Mucosa of descending colon (tissue), 3 donors: ENCODE data around the gene HOXA9. TPM values are rescaled to one million over a fixed set of nuclear protein-coding genes. Genes with fewer than 3 reads are reported as not detected.

Experiments used
- ATAC-seq: fragments of 200-7000 bp; cut with Tn5 transposase; one replicate; pipeline ENCODE4 v1.9.1; 2020; ENCODE audit warnings: mild to moderate bottlenecking, moderate library complexity
- DNase-seq, 3 donors: peaks; one replicate each; pipeline ENCODE4 v3.0.0-alpha.2; 2020
- H3K36me3 ChIP-seq: fragments of 200-600 bp; one replicate; pipeline ENCODE4 v1.8.0; 2021; ENCODE audit warnings: low read depth, mild to moderate bottlenecking
- H3K4me1 ChIP-seq: fragments of 200-600 bp; one replicate; pipeline ENCODE4 v1.8.0; 2021; ENCODE audit warnings: low read depth, mild to moderate bottlenecking
- H3K4me3 ChIP-seq: fragments of 200-600 bp; one replicate; pipeline ENCODE4 v1.8.0; 2021; ENCODE audit warnings: mild to moderate bottlenecking
- H3K9me3 ChIP-seq: fragments of 200-600 bp; one replicate; pipeline ENCODE4 v1.8.0; 2021; ENCODE audit warnings: mild to moderate bottlenecking
- CTCF ChIP-seq: fragments of 200-600 bp; IDR thresholded peaks from one replicate; pipeline ENCODE4 v1.8.0; 2022; ENCODE audit warnings: antibody characterized with exemption, mild to moderate bottlenecking
- intact Hi-C, 2 donors: fragments of 100-400 bp; cut with DNase I in 1 of 2; cut with micrococcal nuclease in 1 of 2; formaldehyde crosslinking; loops; one replicate each; pipeline versions ENCODE4 v1.11.0 to v1.11.1; 2022; cut with DNase I, micrococcal nuclease
- total RNA-seq, 3 donors: library from RNA; stranded (reverse); fragmentation: NEBNext Ultra II Directional in 2 of 3; extraction: Animal tissue kit (Norgen Biotek cat#: 25700) in 2 of 3; gene quantifications; one replicate each; pipeline versions ENCODE4 v1.2.1 to v1.2.4, GENCODE V29; 2021 to 2023
- donor health status: DM: no; HTN: no; CAD: no; lungs with moderate emphysema.
- donor health status: DM: no; HTN: no; CAD: no.
- donor health status: DM: no; HTN: yes; CAD: no.

The HOXA9 gene
- total RNA-seq, 3 donors from 2014 or later = 22.0 to 27.9 (median 25.0) TPM

DNA sequence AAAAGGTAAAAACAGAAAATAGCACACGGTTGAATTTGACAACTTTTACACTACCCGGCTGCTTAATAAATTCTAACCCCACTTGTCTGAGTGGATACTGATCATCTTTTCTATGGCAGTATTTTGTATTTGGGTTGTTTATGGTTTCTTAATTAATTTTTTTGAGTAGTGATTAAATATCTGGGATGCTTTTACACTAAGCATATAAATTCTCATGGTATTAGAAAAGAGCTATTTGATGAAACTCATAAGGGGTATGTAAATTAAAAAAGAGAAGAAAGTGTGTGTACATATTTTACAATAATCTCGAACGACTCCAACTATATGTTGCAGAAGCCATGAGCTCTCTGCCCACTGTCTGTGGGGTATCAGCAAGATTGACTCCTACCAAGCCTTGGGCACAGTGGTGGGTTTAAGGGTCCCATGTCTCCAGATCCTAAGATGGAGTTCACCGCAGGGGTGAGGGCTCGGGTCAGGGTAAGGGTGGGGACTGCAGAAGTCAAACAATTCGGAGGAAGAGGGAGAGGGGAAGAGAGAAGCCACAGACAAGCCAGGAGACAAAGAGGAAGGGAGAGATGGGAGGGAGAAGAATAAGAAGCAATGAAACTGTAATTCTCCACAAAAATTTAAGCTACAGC, 42.1 kb upstream of the HOXA9 start:
- no peak overlapping the region for H3K4me3 ChIP-seq

GRCh38 chr7:27205325-27206280, 40.3 kb upstream of the HOXA9 start:
- no peak overlapping the region for H3K4me3 ChIP-seq
- TF ChIP-seq CTCF = no peak
- DNase-seq (peak in 2 of 3 donors; percentile 20 to 42), ATAC-seq (peak; percentile 25)
- peaks cover 13% of the 10 kb centered on the region for H3K4me1 ChIP-seq
- H3K9me3 ChIP-seq = no peaks in the 10 kb centered on the region
- no peaks in the 10 kb centered on the region for H3K36me3 ChIP-seq
- intact Hi-C loops = loop anchor here in 1 of 2 donors (5.0 kb wide), 1 partner anchor 372 kb away; no protein-coding TSS in a partner anchor

More for the DNA sequence above, 42.1 kb upstream of the HOXA9 start:
- intact Hi-C loops = loop anchor here in 1 of 2 donors (5.0 kb wide), 1 partner anchor 370 kb away; no protein-coding TSS in a partner anchor
- TF ChIP-seq CTCF = no peak
- DNase-seq (peak in 2 of 3 donors; percentile 26 to 43), ATAC-seq (no peak)
- no peaks in the 10 kb centered on the region for H3K9me3 ChIP-seq
- H3K36me3 ChIP-seq = no peaks in the 10 kb centered on the region
- peaks cover 21% of the 10 kb centered on the region for H3K4me1 ChIP-seq

DNA sequence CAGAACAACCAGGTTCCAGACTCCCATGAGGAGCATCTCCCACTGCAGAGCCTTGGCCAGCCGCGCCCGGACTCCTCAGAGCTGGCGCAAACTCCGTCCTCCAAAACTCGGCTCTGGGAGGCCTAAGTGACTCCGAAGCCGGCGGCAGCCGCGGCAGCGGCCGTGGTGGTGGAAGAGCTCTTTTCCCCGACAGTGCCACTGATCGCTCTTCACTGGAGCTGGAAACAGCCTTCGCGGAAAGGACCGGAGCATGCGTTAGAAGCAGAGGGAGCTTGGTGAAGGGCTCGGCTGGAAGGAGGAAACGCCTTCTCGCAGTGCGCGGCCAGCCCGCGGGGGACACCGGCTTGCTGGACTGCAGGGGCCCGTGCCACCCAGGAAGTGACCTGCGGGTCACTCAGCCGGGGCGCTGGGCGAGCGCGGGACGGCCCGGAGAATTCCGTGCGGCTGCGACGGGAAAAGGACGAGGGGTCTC, 39.5 kb upstream of the HOXA9 start:
- peak in 2 of 3 donors; percentile 49 to 73 for DNase-seq
- Histone ChIP-seq H3K4me1 (peaks cover 14% of the 10 kb centered on the region), H3K4me3 (no peak overlapping the region), H3K36me3 (no peaks in the 10 kb centered on the region), H3K9me3 (no peaks in the 10 kb centered on the region)
- intact Hi-C loops = loop anchor here in 1 of 2 donors (5.0 kb wide), 1 partner anchor 372 kb away; no protein-coding TSS in a partner anchor
- TF ChIP-seq CTCF = no peak
- peak; percentile 11 for ATAC-seq

- ATAC-seq (no peak), DNase-seq (peak in 1 of 3 donors; percentile 14)
- Histone ChIP-seq H3K4me1 (peaks cover 13% of the 10 kb centered on the region), H3K36me3 (no peaks in the 10 kb centered on the region), H3K9me3 (no peaks in the 10 kb centered on the region), H3K4me3 (no peak overlapping the region)
- no peak for TF ChIP-seq CTCF
- intact Hi-C loops = no loop called here
Measured at GRCh38 chr7:27203964-27204594, 38.7 kb upstream of the HOXA9 start.

DNA sequence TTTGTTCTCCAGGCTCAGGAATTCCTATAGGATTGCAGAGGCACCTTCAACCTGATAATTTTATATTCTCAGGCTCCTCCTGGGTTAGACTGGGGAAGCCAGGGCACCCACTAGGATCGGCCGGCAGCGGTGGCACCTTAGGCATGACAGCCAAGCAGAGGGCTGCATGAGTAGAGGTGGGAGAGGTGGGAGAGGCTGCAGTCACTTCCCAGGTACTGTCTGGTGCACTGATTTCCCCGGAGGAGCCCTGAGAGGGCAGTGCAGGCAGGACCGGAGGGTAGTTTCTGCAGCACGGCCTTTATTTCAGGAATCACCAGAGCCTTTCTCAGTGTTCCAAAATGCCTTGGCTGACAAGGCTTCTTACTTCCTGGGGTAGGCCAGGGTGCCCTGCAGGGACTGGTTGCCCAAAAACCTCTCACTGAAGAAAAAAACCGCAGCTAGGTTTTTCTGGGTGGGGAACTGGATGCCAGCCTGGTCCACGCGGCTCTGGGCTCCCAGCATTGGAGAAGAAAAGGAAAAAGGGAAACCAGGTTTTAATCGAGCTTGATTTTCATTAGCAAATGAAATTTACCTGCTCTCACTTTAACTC, 38.1 kb upstream of the HOXA9 start:
- ATAC-seq = no peak
- no peaks in the 10 kb centered on the region for H3K36me3 ChIP-seq
- intact Hi-C loops = no loop called here
- peak in 2 of 3 donors; percentile 28 to 48 for DNase-seq
- no peak for TF ChIP-seq CTCF
- no peaks in the 10 kb centered on the region for H3K9me3 ChIP-seq
- H3K4me3 ChIP-seq = no peak overlapping the region
- H3K4me1 ChIP-seq = peaks cover 13% of the 10 kb centered on the region
